ENCODE data around the gene PITX3.

GRCh38 chr10:102185272-102185671, 56.0 kb downstream of the PITX3 start:
- no peak for TF ChIP-seq CTCF (IDR thresholded peaks at IDR 0.05)
- TF ChIP-seq POLR2A (IDR thresholded peaks at IDR 0.05), result no peak
